IMR-90 (cell line): Measurements from ENCODE around the gene ANK2. TPM values are rescaled to one million over a fixed set of nuclear protein-coding genes. Genes with fewer than 3 reads are reported as not detected.

ENCODE experiments used
- ATAC-seq: fragments of 200-7000 bp; cut with Tn5 transposase; 2 replicates; pipeline ENCODE4 v1.9.1; 2020; ENCODE audit warnings: low read depth, mild to moderate bottlenecking, moderate library complexity
- BruUV-seq: library from RNA; stranded (reverse); fragments of 400-500 nt; replicated peaks from 2 replicates; lab custom pipeline; 2021; lab: Mats Ljungman, UMichigan
- CTCF ChIA-PET: fragments of 300-600 bp; formaldehyde crosslinking; extraction: SDS; loops from one replicate; lab custom pipeline; 2021; ENCODE audit warnings: antibody characterized with exemption; lab: Yijun Ruan, JAX
- POLR2A ChIA-PET: fragments of 300-600 bp; sonication (Branson Sonifier 250); formaldehyde crosslinking; loops from one replicate; lab custom pipeline; 2022; ENCODE audit warnings: antibody characterized with exemption; ENCODE audit not compliant: unreplicated experiment; lab: Charles Lee
- DNase-seq: peaks from one replicate; pipeline ENCODE4 v3.0.0; 2013
- H2AFZ ChIP-seq: replicated peaks from 2 replicates; pipeline ENCODE3; 2013; ENCODE audit warnings: low read length, mild to moderate bottlenecking; ENCODE audit not compliant: poor library complexity
- H2AK5ac ChIP-seq: 2 replicates; pipeline ENCODE4 v1.6.1; 2013; ENCODE audit warnings: low read depth, low read length, inconsistent platforms
- H2AK9ac ChIP-seq: replicated peaks from 2 replicates; pipeline ENCODE3; 2013; ENCODE audit warnings: mild to moderate bottlenecking, low read depth, low read length, moderate library complexity; ENCODE audit not compliant: poor library complexity
- H2BK120ac ChIP-seq: 2 replicates; pipeline ENCODE4 v1.6.1; 2013; ENCODE audit warnings: low read depth, low read length, inconsistent platforms
- H2BK15ac ChIP-seq: 3 replicates; pipeline ENCODE4 v1.6.1; 2013; ENCODE audit warnings: low read depth, low read length, inconsistent platforms
- H2BK20ac ChIP-seq: 2 replicates; pipeline ENCODE4 v1.6.1; 2013; ENCODE audit warnings: low read depth, mild to moderate bottlenecking, inconsistent platforms, low read length, moderate library complexity
- H2BK5ac ChIP-seq: 2 replicates; pipeline ENCODE4 v1.6.1; 2013; ENCODE audit warnings: mild to moderate bottlenecking, low read depth, low read length, inconsistent platforms; ENCODE audit not compliant: poor library complexity, severe bottlenecking
- H3K14ac ChIP-seq: replicated peaks from 2 replicates; pipeline ENCODE4 v1.6.1; 2013; ENCODE audit warnings: low read depth, low read length, inconsistent platforms
- H3K18ac ChIP-seq: 2 replicates; pipeline ENCODE4 v1.6.1; 2013; ENCODE audit warnings: low read depth, low read length, control low read depth
- H3K23ac ChIP-seq: 2 replicates; pipeline ENCODE4 v1.6.1; 2013; ENCODE audit warnings: low read depth, low read length, inconsistent platforms
- H3K27ac ChIP-seq: 2 replicates; pipeline ENCODE4 v1.5.1; 2013; ENCODE audit warnings: mild to moderate bottlenecking, control low read depth, low read length; ENCODE audit not compliant: insufficient read depth
- H3K27me3 ChIP-seq: 2 replicates; pipeline ENCODE4 v1.6.1; 2013; ENCODE audit warnings: low read length; ENCODE audit not compliant: control insufficient read depth, insufficient read depth
- H3K36me3 ChIP-seq: 2 replicates; pipeline ENCODE4 v1.6.1; 2013; ENCODE audit warnings: low read length, mixed read lengths; ENCODE audit not compliant: control insufficient read depth, insufficient read depth
- H3K4ac ChIP-seq: 2 replicates; pipeline ENCODE4 v1.6.1; 2013; ENCODE audit warnings: low read depth, low read length, inconsistent platforms
- H3K4me1 ChIP-seq: 2 replicates; pipeline ENCODE4 v1.6.1; 2013; ENCODE audit warnings: low read length, mixed read lengths; ENCODE audit not compliant: control insufficient read depth, insufficient read depth
- H3K4me2 ChIP-seq: 2 replicates; pipeline ENCODE4 v1.6.1; 2013; ENCODE audit warnings: low read depth, mild to moderate bottlenecking, control low read depth, low read length, moderate library complexity
- H3K4me3 ChIP-seq: 2 replicates; pipeline ENCODE4 v1.5.1; 2013; ENCODE audit warnings: low read depth, mild to moderate bottlenecking, control low read depth, low read length, moderate library complexity; ENCODE audit not compliant: insufficient read depth
- H3K56ac ChIP-seq: 2 replicates; pipeline ENCODE4 v1.6.1; 2013; ENCODE audit warnings: low read length, inconsistent platforms; ENCODE audit not compliant: insufficient read depth; ENCODE audit errors: extremely low read depth
- H3K79me1 ChIP-seq, 2 experiments: 2 replicates each; pipeline ENCODE4 v1.6.1; 2013; ENCODE audit warnings: low read length in 2 of 2, inconsistent platforms in 1 of 2, low read depth in 1 of 2
- H3K9ac ChIP-seq: 2 replicates; pipeline ENCODE4 v1.6.1; 2013; ENCODE audit warnings: low read depth, low read length, control low read depth
- H3K9me1 ChIP-seq: 2 replicates; pipeline ENCODE4 v1.6.1; 2013; ENCODE audit warnings: low read length, inconsistent platforms; ENCODE audit not compliant: insufficient read depth
- H3K9me3 ChIP-seq: 2 replicates; pipeline ENCODE4 v1.6.1; 2013; ENCODE audit warnings: low read length; ENCODE audit not compliant: control insufficient read depth, insufficient read depth
- H4K20me1 ChIP-seq: 2 replicates; pipeline ENCODE4 v1.6.1; 2013; ENCODE audit warnings: low read length, inconsistent platforms; ENCODE audit not compliant: insufficient read depth
- H4K5ac ChIP-seq: 2 replicates; pipeline ENCODE4 v1.6.1; 2013; ENCODE audit warnings: mild to moderate bottlenecking, low read depth, low read length, control low read depth
- H4K8ac ChIP-seq, 2 experiments: 2 replicates each; pipeline ENCODE4 v1.6.1; 2013; ENCODE audit warnings: low read depth in 2 of 2, low read length in 2 of 2, control low read depth in 1 of 2, inconsistent platforms in 1 of 2
- H4K91ac ChIP-seq: 2 replicates; pipeline ENCODE4 v1.6.1; 2013; ENCODE audit warnings: low read depth, low read length, inconsistent platforms; ENCODE audit not compliant: insufficient read depth
- BHLHE40 ChIP-seq: fragments of 150-350 bp; IDR thresholded peaks from 2 replicates; pipeline ENCODE4 v1.6.1; 2016; ENCODE audit warnings: mild to moderate bottlenecking, low read depth, low read length
- CEBPB ChIP-seq: IDR thresholded peaks from 2 replicates; pipeline ENCODE4 v1.6.1; 2012; ENCODE audit warnings: low read depth, low read length, improper control_type of control experiment
- CHD1 ChIP-seq: IDR thresholded peaks from 2 replicates; pipeline ENCODE4 v1.6.1; 2012; ENCODE audit warnings: low read depth, low read length, improper control_type of control experiment
- ELK1 ChIP-seq: fragments of 150-350 bp; IDR thresholded peaks from 2 replicates; pipeline ENCODE4 v1.6.1; 2016; ENCODE audit warnings: low read depth, mild to moderate bottlenecking, low read length, moderate library complexity, borderline replicate concordance
- FOS ChIP-seq: fragments of 150-350 bp; IDR thresholded peaks from 2 replicates; pipeline ENCODE4 v1.6.1; 2016; ENCODE audit warnings: low read depth, low read length
- MAFK ChIP-seq: IDR thresholded peaks from 2 replicates; pipeline ENCODE4 v1.6.1; 2012; ENCODE audit warnings: low read depth, low read length, improper control_type of control experiment
- MAZ ChIP-seq: IDR thresholded peaks from 2 replicates; pipeline ENCODE4 v1.6.1; 2012; ENCODE audit warnings: low read depth, mild to moderate bottlenecking, low read length, improper control_type of control experiment, moderate library complexity, borderline replicate concordance
- MXI1 ChIP-seq: IDR thresholded peaks from 2 replicates; pipeline ENCODE4 v1.6.1; 2012; ENCODE audit warnings: low read depth, mild to moderate bottlenecking, low read length, moderate library complexity, borderline replicate concordance
- NFE2L2 ChIP-seq: fragments of 150-350 bp; IDR thresholded peaks from 2 replicates; pipeline ENCODE4 v1.6.1; 2016; ENCODE audit warnings: low read depth, mild to moderate bottlenecking, low read length
- POLR2A ChIP-seq: IDR thresholded peaks from 2 replicates; pipeline ENCODE4 v1.6.1; 2012; ENCODE audit warnings: mild to moderate bottlenecking, low read depth, low read length
- RAD21 ChIP-seq: IDR thresholded peaks from 2 replicates; pipeline ENCODE4 v1.6.1; 2012; ENCODE audit warnings: low read length, improper control_type of control experiment
- RCOR1 ChIP-seq: IDR thresholded peaks from 2 replicates; pipeline ENCODE4 v1.6.1; 2012; ENCODE audit warnings: mild to moderate bottlenecking, low read length, improper control_type of control experiment; ENCODE audit not compliant: insufficient replicate concordance
- RFX5 ChIP-seq: IDR thresholded peaks from 2 replicates; pipeline ENCODE4 v1.8.0; 2012; ENCODE audit warnings: low read depth, mild to moderate bottlenecking, low read length, moderate library complexity
- SMC3 ChIP-seq: fragments of 150-350 bp; IDR thresholded peaks from 2 replicates; pipeline ENCODE4 v1.6.1; 2016; ENCODE audit warnings: low read depth, mild to moderate bottlenecking, antibody characterized with exemption, low read length, moderate library complexity
- USF2 ChIP-seq: fragments of 150-350 bp; IDR thresholded peaks from 2 replicates; pipeline ENCODE4 v1.6.1; 2017; ENCODE audit warnings: mild to moderate bottlenecking, antibody characterized with exemption, low read length, low read depth
- WGBS, 2 experiments: methylation state at CpG; one replicate each; pipeline versions ENCODE4 v1.1.5 to v1.1.7; 2013; ENCODE audit warnings: missing lambda C conversion rate in 2 of 2; ENCODE audit not compliant: insufficient read length in 1 of 2; ENCODE audit errors: extremely low coverage in 2 of 2; 5-methylcytosine and 5-hydroxymethylcytosine counted together
- dilution Hi-C: fragments of 300-500 bp; cut with HindIII; formaldehyde crosslinking; loops from one replicate; pipeline ENCODE4 v1.14.3; 2018; ENCODE audit warnings: low sequenced_read_pairs; ENCODE audit not compliant: unreplicated experiment
- in situ Hi-C: fragments of 300-500 bp; cut with MboI; formaldehyde crosslinking; loops from 3 replicates; pipeline ENCODE4 v1.14.3; 2019; ENCODE audit warnings: low sequenced_read_pairs, inconsistent platforms, mixed read lengths
- intact Hi-C: fragments of 100-400 bp; cut with micrococcal nuclease; formaldehyde crosslinking; loops from 2 replicates; pipeline ENCODE4 v1.10.0; 2022
- polyA plus RNA-seq, 3 experiments: library from polyadenylated mRNA; depleted of rRNA; stranded (reverse); fragments of >200 nt; gene quantifications; 2 replicates each; pipeline ENCODE4 v1.2.3, GENCODE V29; 2012; ENCODE audit warnings: low replicate concordance in 1 of 3
- total RNA-seq: library from RNA; depleted of rRNA; stranded (reverse); fragments of >200 nt; gene quantifications from 2 replicates; pipeline ENCODE4 v1.2.3, GENCODE V29; 2012
- TF ChIP-seq, protein P1 (sequence below): conservative IDR thresholded peaks from 2 replicates; pipeline ENCODE4 v1.5.1; 2012; ENCODE audit warnings: mild to moderate bottlenecking, low read depth, low read length, improper control_type of control experiment

ANK2 gene
- total and polyA plus RNA-seq, 2 of the 4 experiments (the other 2 are of a cell fraction) = 0.82 to 6.6 TPM

DNA sequence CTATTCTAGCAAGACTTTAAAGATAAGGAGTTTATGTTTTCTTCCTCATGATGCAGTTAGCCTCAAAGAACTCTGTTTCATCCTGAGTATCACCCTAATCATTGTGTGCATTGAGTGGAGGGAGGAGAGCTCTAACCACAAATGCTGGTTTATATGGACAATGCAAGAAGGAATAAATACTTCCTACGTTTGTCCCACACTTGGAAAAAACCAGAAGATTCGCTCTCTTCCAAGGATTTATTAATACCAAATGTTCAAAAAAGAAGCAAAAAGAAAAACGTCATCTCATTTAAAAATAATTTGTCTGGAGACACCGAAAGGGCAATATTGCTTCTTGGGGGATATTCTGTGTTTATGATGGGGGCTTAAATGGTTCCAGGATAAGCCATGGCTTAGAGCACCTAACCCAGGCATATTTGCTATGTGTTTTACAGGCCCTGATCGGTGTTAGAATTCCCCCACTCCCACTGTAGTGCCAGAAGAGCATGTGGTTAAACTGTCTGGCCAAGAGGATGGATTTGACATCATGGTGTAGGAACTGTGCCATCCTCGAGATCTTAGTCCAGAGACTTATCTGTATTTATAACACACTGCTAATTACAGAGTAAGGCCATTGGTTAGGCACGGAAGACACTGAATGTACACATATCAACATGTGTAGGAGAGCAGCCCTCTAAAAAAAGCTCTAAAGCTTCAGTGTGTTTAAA is 227.2 kb downstream of the ANK2 start:
- no peaks in the 10 kb centered on the region for H3K4me1 ChIP-seq

More for the DNA sequence above, 227.2 kb downstream of the ANK2 start:
- Histone ChIP-seq H3K79me1 (no peaks in the 10 kb centered on the region), H2BK20ac (no peak overlapping the region), H2BK15ac (no peak overlapping the region), H3K23ac (no peak overlapping the region), H4K5ac (no peak overlapping the region), H4K20me1 (no peaks in the 10 kb centered on the region), H3K4ac (no peak overlapping the region), H3K27me3 (peaks cover 10% of the 10 kb centered on the region), H4K91ac (no peak overlapping the region), H3K56ac (no peak overlapping the region), H2AK5ac (no peak overlapping the region), H3K36me3 (no peaks in the 10 kb centered on the region), H3K4me2 (no peak overlapping the region), H2AK9ac (no peak overlapping the region), H2AFZ (no peak overlapping the region), H3K14ac (no peak overlapping the region), H2BK5ac (no peak overlapping the region), H3K4me3 (no peak overlapping the region), H4K8ac (no peak overlapping the region), H3K27ac (no peak overlapping the region), H3K9ac (no peak overlapping the region), H3K9me1 (no peaks in the 10 kb centered on the region), H2BK120ac (no peak overlapping the region), H3K9me3 (no peaks in the 10 kb centered on the region), H3K18ac (no peak overlapping the region)
- ATAC-seq (no peak), DNase-seq (no peak)
- BruUV-seq = no TSS peak
- dilution Hi-C loops = no loop called here
- no peak for TF ChIP-seq FOS
- no peak for TF ChIP-seq RAD21
- no peak for TF ChIP-seq NFE2L2
- no peak for TF ChIP-seq RFX5
- no peak for TF ChIP-seq ELK1
- TF ChIP-seq, protein P1, sequence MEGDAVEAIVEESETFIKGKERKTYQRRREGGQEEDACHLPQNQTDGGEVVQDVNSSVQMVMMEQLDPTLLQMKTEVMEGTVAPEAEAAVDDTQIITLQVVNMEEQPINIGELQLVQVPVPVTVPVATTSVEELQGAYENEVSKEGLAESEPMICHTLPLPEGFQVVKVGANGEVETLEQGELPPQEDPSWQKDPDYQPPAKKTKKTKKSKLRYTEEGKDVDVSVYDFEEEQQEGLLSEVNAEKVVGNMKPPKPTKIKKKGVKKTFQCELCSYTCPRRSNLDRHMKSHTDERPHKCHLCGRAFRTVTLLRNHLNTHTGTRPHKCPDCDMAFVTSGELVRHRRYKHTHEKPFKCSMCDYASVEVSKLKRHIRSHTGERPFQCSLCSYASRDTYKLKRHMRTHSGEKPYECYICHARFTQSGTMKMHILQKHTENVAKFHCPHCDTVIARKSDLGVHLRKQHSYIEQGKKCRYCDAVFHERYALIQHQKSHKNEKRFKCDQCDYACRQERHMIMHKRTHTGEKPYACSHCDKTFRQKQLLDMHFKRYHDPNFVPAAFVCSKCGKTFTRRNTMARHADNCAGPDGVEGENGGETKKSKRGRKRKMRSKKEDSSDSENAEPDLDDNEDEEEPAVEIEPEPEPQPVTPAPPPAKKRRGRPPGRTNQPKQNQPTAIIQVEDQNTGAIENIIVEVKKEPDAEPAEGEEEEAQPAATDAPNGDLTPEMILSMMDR = no peak
- TF ChIP-seq POLR2A = no peak
- no peak for TF ChIP-seq USF2
- TF ChIP-seq MAZ = no peak
- TF ChIP-seq SMC3 = no peak
- no peak for TF ChIP-seq MXI1
- TF ChIP-seq RCOR1 = no peak
- TF ChIP-seq MAFK = no peak
- TF ChIP-seq CEBPB = no peak
- TF ChIP-seq CHD1 = no peak
- TF ChIP-seq BHLHE40 = no peak
- POLR2A ChIA-PET = no interaction called here
- intact Hi-C loops = loop anchor here (5.0 to 10.0 kb wide), 3 partner anchors 164 to 1416 kb away; no protein-coding TSS in a partner anchor
- in situ Hi-C loops = loop anchor here (25.0 kb wide), 1 partner anchor 1111 kb away; no protein-coding TSS in a partner anchor
- CTCF ChIA-PET = no interaction called here
- no CpG with 5 or more reads among the region's 7 CpGs for WGBS, 2 experiments
